Measurements from ENCODE around the gene PIP4K2A. TPM values are rescaled to one million over a fixed set of nuclear protein-coding genes. Genes with fewer than 3 reads are reported as not detected.
A peak's percentile ranks its signal among the peaks of the same experiment; 100 is the strongest.

Gene PIP4K2A
- total and polyA plus RNA-seq, 2 of the 13 experiments (the other 11 are each of a cell fraction or from before 2014, with no cell fraction given), result 9.1 to 22.6 TPM

GRCh38 chr10:22714479-22715289 lies at the start of gene PIP4K2A (continued):
- TF ChIP-seq ZNF800 (CRISPR knock-in tag; IDR thresholded peaks at IDR 0.05), result 0 out of 2 replicates have a peak, but pooled peaks have one; percentile 12
- TF ChIP-seq RFXANK (CRISPR knock-in tag; IDR thresholded peaks at IDR 0.05), result no peak
- peak; percentile 87 for TF ChIP-seq ZSCAN31 (CRISPR knock-in tag; IDR thresholded peaks at IDR 0.05; ENCODE audit: low read depth)
- TF ChIP-seq NBN (conservative IDR thresholded peaks at IDR 0.05), result no peak
- TF ChIP-seq NCOA2 (CRISPR knock-in tag; IDR thresholded peaks at IDR 0.05), result no peak
- no peak for TF ChIP-seq KDM1A (CRISPR knock-in tag; IDR thresholded peaks at IDR 0.05)
- no peak for TF ChIP-seq JARID2 (CRISPR knock-in tag; IDR thresholded peaks at IDR 0.05; ENCODE audit: insufficient replicate concordance)
- TF ChIP-seq CCDC6 (CRISPR knock-in tag; IDR thresholded peaks at IDR 0.05), result peak; percentile 73
- no peak for TF ChIP-seq MATR3 (CRISPR knock-in tag; IDR thresholded peaks at IDR 0.05)
- TF ChIP-seq ETV6 (CRISPR knock-in tag; conservative IDR thresholded peaks at IDR 0.05), result 0 out of 2 replicates have a peak, but pooled peaks have one; percentile 29
- TF ChIP-seq ZNF468 (CRISPR knock-in tag; IDR thresholded peaks at IDR 0.05), result 0 out of 2 replicates have a peak, but pooled peaks have one; percentile 56
- TF ChIP-seq HINFP (CRISPR knock-in tag; IDR thresholded peaks at IDR 0.05; ENCODE audit: low read depth), result no peak
- TF ChIP-seq MYC (CRISPR knock-in tag; IDR thresholded peaks at IDR 0.05; ENCODE audit: borderline replicate concordance), result peak; percentile 36; the same call in 1 of the 2 replicates
- peak; percentile 72; the same call in 1 of the 2 replicates for TF ChIP-seq ZNF280B (CRISPR knock-in tag; IDR thresholded peaks at IDR 0.05; ENCODE audit: borderline replicate concordance)
- no peak for TF ChIP-seq ARNT (IDR thresholded peaks at IDR 0.05)
- no peak for TF ChIP-seq ZBTB21 (CRISPR knock-in tag; IDR thresholded peaks at IDR 0.05)
- no peak for TF ChIP-seq HNRNPH1 (optimal IDR thresholded peaks at IDR 0.05; ENCODE audit: low read depth, low read length)
- TF ChIP-seq ZMYM4 (CRISPR knock-in tag; IDR thresholded peaks at IDR 0.05), result peak; percentile 37; the same call in 1 of the 2 replicates
- TF ChIP-seq GTF2F1 (IDR thresholded peaks at IDR 0.05; ENCODE audit: low read length), result no peak
- no peak for TF ChIP-seq ZNF598 (CRISPR knock-in tag; IDR thresholded peaks at IDR 0.05; ENCODE audit: borderline replicate concordance)
- TF ChIP-seq ZNF160 (CRISPR knock-in tag; IDR thresholded peaks at IDR 0.05), result 0 out of 2 replicates have a peak, but pooled peaks have one; percentile 25
- no peak for TF ChIP-seq ZBTB34 (CRISPR knock-in tag; IDR thresholded peaks at IDR 0.05)
- TF ChIP-seq KLF9 (CRISPR knock-in tag; IDR thresholded peaks at IDR 0.05; ENCODE audit: low read depth), result no peak
- no peak for TF ChIP-seq ZMAT3 (CRISPR knock-in tag; conservative IDR thresholded peaks at IDR 0.05)
- TF ChIP-seq ZNF652 (CRISPR knock-in tag; IDR thresholded peaks at IDR 0.05; ENCODE audit: borderline replicate concordance, low read depth), result no peak
- no peak for TF ChIP-seq ZNF782 (CRISPR knock-in tag; IDR thresholded peaks at IDR 0.05; ENCODE audit: borderline replicate concordance)
